ENCODE measurements around the gene CCDC191.
A peak's percentile ranks its signal among the peaks of the same experiment; 100 is the strongest.

The CCDC191 gene, protein sequence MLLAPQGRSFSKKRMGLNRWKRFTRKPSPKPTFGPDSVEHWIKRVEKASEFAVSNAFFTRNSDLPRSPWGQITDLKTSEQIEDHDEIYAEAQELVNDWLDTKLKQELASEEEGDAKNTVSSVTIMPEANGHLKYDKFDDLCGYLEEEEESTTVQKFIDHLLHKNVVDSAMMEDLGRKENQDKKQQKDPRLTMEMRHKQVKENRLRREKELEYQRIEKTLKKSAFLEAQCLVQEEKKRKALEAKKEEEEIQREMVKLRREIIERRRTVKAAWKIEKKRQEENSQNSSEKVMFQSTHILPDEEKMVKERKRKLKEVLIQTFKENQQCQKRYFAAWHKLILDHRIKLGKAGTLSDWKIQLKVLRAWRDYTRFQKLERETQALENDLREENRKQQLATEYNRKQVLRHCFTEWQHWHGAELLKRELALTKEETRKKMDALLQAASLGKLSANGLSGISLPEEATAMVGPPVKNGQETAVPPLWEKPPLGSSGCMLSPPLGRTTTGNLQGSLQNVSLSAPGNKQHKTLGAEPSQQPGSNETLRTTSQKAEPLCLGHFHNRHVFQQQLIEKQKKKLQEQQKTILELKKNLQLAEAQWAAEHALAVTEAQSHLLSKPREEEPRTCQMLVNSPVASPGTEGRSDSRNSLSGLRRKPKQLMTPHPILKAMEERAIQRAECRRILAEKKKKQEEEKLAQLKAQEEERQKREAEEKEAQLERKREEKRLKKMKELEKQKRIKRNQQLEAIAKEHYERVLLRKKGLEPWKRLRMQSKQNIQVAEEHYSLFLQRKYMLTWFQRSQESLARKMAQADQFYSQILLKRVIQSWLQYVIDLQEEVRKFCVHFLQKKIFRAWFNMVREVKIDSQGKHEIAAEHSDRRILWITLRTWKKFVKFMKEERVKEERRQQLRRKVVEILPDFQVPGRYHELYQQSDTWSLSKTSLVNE

DNA sequence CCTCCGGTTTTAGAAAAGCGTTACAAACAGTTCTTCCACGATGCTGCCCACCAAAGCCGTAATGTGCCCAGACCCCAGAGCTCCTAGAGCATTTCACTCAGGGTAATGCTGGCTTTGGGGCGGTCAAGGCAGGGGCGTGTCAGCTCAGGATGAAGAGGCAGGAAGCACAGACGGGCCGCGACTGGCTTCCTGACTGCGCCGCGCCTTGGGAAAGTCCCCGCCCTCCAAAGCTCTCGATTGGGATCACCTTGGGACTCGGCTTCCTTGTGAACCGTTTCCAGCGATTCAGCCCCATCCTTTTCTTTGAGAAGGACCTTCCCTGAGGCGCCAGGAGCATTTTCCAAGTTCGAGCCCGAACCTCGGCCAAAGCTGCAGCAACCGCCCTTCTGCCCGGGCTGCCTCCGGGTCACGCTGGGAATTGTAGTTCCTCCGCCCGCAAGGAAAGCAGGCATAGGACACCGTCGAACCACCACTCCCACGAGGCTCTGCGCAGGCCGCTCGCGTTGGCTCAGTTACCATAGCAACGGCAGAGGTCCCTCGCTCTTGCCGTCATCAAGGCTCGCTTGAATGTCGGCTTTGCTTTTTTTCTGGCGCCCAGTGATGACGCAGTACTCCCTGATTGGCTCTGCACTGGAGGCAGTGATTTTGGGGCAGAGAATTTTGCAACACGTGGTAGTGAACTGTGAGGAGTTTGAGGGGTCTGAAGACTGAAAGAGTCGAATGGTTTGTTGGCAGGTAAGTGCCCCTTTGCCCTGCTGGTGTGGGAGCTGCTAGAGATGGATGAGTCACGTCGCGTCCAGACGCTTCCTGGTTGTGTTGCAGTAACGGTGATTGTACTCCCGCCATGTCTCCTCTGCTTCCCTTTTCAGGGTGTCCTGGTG lies at the start of gene CCDC191, which contains the start of gene QTRT2:
Gene CCDC191, minus strand, starts transcription at position 397 of the 881 bp plus-strand sequence. Its CDS starts 60 bp downstream, at position 337.
Gene QTRT2, plus strand, starts transcription at position 608 of the 881 bp plus-strand sequence. CDS start 8,521 bp downstream, outside the sequence.
- peak; percentile 99 for DNase-seq
- H3K27me3 ChIP-seq (ENCODE audit: insufficient read depth, low read depth, severe bottlenecking), result no peaks in the 10 kb centered on the region
- H3K27ac ChIP-seq, result peak within 1 kb of the TSS; percentile 79
- no peaks in the 10 kb centered on the region for H3K9me3 ChIP-seq (ENCODE audit: severe bottlenecking)
- H3K4me3 ChIP-seq (ENCODE audit: low read depth, low read length), result peak within 1 kb of the TSS; percentile 80
- H3K36me3 ChIP-seq, result peaks cover 2% of the 10 kb centered on the region
- TF ChIP-seq, protein P1, sequence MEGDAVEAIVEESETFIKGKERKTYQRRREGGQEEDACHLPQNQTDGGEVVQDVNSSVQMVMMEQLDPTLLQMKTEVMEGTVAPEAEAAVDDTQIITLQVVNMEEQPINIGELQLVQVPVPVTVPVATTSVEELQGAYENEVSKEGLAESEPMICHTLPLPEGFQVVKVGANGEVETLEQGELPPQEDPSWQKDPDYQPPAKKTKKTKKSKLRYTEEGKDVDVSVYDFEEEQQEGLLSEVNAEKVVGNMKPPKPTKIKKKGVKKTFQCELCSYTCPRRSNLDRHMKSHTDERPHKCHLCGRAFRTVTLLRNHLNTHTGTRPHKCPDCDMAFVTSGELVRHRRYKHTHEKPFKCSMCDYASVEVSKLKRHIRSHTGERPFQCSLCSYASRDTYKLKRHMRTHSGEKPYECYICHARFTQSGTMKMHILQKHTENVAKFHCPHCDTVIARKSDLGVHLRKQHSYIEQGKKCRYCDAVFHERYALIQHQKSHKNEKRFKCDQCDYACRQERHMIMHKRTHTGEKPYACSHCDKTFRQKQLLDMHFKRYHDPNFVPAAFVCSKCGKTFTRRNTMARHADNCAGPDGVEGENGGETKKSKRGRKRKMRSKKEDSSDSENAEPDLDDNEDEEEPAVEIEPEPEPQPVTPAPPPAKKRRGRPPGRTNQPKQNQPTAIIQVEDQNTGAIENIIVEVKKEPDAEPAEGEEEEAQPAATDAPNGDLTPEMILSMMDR (IDR thresholded peaks at IDR 0.05; ENCODE audit: low read depth, low read length), result no peak

DNA sequence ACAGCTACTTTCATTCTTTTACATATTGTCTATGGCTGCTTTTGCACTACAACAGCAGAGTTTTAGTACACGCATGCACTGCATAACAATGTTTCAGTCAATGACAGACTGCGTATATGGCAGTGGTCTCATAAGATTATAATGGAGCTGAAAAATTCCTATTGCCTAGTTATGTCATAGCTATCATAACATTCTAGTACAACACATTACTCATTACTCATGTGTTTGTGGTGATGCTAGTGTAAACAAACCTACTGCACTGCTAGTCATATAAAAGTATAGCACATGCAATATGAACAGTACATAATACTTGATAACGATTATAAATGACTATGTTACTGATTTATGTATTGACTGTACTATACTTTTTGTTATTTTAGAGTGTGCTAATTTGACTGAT lies 48.1 kb upstream of the CCDC191 start:
- no peak overlapping the region for H3K4me3 ChIP-seq (ENCODE audit: low read depth, low read length)
- TF ChIP-seq, protein P1 (IDR thresholded peaks at IDR 0.05; ENCODE audit: low read depth, low read length), result no peak
- H3K27ac ChIP-seq, result no peak overlapping the region
- no peaks in the 10 kb centered on the region for H3K9me3 ChIP-seq (ENCODE audit: severe bottlenecking)
- no peaks in the 10 kb centered on the region for H3K36me3 ChIP-seq
- no peak for DNase-seq
- H3K27me3 ChIP-seq (ENCODE audit: insufficient read depth, low read depth, severe bottlenecking), result no peaks in the 10 kb centered on the region

DNA sequence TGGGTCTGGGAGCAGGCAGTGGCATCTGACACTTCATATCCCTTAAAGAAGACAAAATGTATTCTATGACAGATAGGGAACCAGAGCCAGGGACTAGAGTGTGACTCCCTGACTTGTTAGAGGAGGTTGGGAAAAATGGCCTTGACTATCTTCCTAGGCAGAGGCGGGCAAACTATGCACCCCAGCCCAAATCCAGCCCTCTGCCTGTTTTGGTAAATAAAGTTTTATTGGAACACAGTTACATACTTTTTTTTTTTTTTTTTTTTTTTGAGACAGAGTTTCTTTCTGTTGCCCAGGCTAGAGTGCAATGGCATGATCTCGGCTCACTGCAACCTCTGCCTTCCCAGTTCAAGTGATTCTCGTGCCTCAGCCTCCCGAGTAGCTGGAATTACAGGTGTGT lies 47.5 kb upstream of the CCDC191 start:
- Histone ChIP-seq H3K9me3 (ENCODE audit: severe bottlenecking) (no peaks in the 10 kb centered on the region), H3K27me3 (ENCODE audit: insufficient read depth, low read depth, severe bottlenecking) (no peaks in the 10 kb centered on the region), H3K36me3 (no peaks in the 10 kb centered on the region), H3K27ac (no peak overlapping the region), H3K4me3 (ENCODE audit: low read depth, low read length) (no peak overlapping the region)
- DNase-seq, result no peak
- TF ChIP-seq, protein P1 (IDR thresholded peaks at IDR 0.05; ENCODE audit: low read depth, low read length), result no peak

DNA sequence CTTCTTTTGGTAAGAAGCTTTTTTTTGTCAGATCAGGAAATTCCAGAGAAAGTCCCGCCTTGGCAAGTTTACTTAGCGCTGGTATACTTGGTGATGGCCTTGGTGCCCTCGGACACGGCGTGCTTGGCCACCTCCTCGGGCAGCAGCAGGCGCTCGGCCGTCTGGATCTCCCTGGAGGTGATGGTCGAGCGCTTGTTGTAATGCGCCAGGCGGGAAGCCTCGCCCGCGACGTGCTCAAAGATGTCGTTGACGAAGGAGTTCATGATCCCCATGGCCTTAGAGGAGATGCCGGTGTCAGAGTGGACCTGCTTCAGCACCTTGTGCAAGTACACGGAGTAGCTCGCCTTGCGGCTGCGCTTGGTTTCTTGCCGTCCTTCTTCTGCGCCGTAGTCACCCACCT lies 46.9 kb upstream of the CCDC191 start:
- Histone ChIP-seq H3K9me3 (ENCODE audit: severe bottlenecking) (no peaks in the 10 kb centered on the region), H3K36me3 (no peaks in the 10 kb centered on the region), H3K4me3 (ENCODE audit: low read depth, low read length) (no peak overlapping the region), H3K27ac (no peak overlapping the region), H3K27me3 (ENCODE audit: insufficient read depth, low read depth, severe bottlenecking) (no peaks in the 10 kb centered on the region)
- no peak for DNase-seq
- TF ChIP-seq, protein P1 (IDR thresholded peaks at IDR 0.05; ENCODE audit: low read depth, low read length), result no peak

DNA sequence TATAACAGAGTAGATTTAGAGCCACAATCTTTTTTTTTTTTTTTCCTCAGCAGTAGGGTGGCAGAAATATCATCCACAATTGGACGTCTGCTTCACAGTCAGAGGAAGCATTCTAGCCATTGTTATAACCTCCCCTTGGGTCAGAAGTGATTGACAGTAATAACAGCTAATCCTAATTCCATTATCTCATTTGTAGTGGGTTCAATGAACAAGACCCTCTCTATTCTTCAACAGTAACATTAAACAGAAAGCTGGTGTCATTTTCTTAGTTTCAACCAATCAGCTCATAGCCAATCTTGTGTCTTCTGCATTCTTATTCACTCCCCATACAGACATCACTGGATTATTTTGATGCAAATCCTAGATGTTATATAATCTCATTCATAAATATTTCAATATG lies 44.8 kb upstream of the CCDC191 start:
- Histone ChIP-seq H3K4me3 (ENCODE audit: low read depth, low read length) (no peak overlapping the region), H3K36me3 (no peaks in the 10 kb centered on the region), H3K27ac (no peak overlapping the region), H3K9me3 (ENCODE audit: severe bottlenecking) (no peaks in the 10 kb centered on the region), H3K27me3 (ENCODE audit: insufficient read depth, low read depth, severe bottlenecking) (no peaks in the 10 kb centered on the region)
- TF ChIP-seq, protein P1 (IDR thresholded peaks at IDR 0.05; ENCODE audit: low read depth, low read length), result no peak
- DNase-seq, result no peak

Data from WERI-Rb-1 (cell line).